Measurements from ENCODE around the gene POU6F2.
"Not testable (repeated sequence)": the region's sequence is repeated elsewhere in the genome, so short reads cannot be mapped to it uniquely, and the experiment has no call there.

The POU6F2 gene

GRCh38 chr7:39372383-39372782, 394.7 kb downstream of the POU6F2 start:
- TF ChIP-seq ZFX (IDR thresholded peaks at IDR 0.05; ENCODE audit: borderline replicate concordance) (no peak), CTCF (IDR thresholded peaks at IDR 0.05) (no peak)
- no peak overlapping the region for H3K27ac ChIP-seq

- no peak overlapping the region for H3K27ac ChIP-seq
- TF ChIP-seq ZFX (IDR thresholded peaks at IDR 0.05; ENCODE audit: borderline replicate concordance) (no peak), CTCF (IDR thresholded peaks at IDR 0.05) (no peak)
Observed at GRCh38 chr7:39374436-39375040, 396.8 kb downstream of the POU6F2 start.

GRCh38 chr7:39375047-39375873, 397.6 kb downstream of the POU6F2 start:
- no peak overlapping the region for H3K27ac ChIP-seq
- TF ChIP-seq CTCF (IDR thresholded peaks at IDR 0.05): no peak
- no peak for TF ChIP-seq ZFX (IDR thresholded peaks at IDR 0.05; ENCODE audit: borderline replicate concordance)

GRCh38 chr7:39375874-39376190, 398.1 kb downstream of the POU6F2 start:
- TF ChIP-seq ZFX (IDR thresholded peaks at IDR 0.05; ENCODE audit: borderline replicate concordance): no peak
- no peak for TF ChIP-seq CTCF (IDR thresholded peaks at IDR 0.05)
- H3K27ac ChIP-seq: no peak overlapping the region

- H3K27ac ChIP-seq: not testable (repeated sequence)
Observed at GRCh38 chr7:39376881-39377280, 399.2 kb downstream of the POU6F2 start.

GRCh38 chr7:39379416-39379815, 401.7 kb downstream of the POU6F2 start:
- H3K27ac ChIP-seq: no peak overlapping the region
- TF ChIP-seq CTCF (IDR thresholded peaks at IDR 0.05) (no peak), ZFX (IDR thresholded peaks at IDR 0.05; ENCODE audit: borderline replicate concordance) (no peak)

- H3K27ac ChIP-seq: no peak overlapping the region
- TF ChIP-seq CTCF (IDR thresholded peaks at IDR 0.05): no peak
- TF ChIP-seq ZFX (IDR thresholded peaks at IDR 0.05; ENCODE audit: borderline replicate concordance): no peak
Observed at GRCh38 chr7:39383136-39383535, 405.4 kb downstream of the POU6F2 start.

All from 22Rv1 (cell line).